Mesodermal cell (in vitro differentiated cells): Measurements from ENCODE around the gene CIPC.

Source experiments
- H3K27ac ChIP-seq: 2 replicates; pipeline ENCODE4 v1.7.0; 2013; ENCODE audit warnings: mild to moderate bottlenecking, low read depth, low read length, moderate library complexity; ENCODE audit not compliant: severe bottlenecking
- H3K36me3 ChIP-seq: 2 replicates; pipeline ENCODE4 v1.7.1; 2013; ENCODE audit warnings: mild to moderate bottlenecking, low read length, moderate library complexity; ENCODE audit not compliant: control insufficient read depth, insufficient read depth
- H3K4me1 ChIP-seq: one replicate; pipeline ENCODE4 v1.7.1; 2013; ENCODE audit warnings: mild to moderate bottlenecking, low read length; ENCODE audit not compliant: insufficient read depth, control insufficient read depth, poor library complexity, severe bottlenecking
- H3K4me3 ChIP-seq: 2 replicates; pipeline ENCODE4 v1.7.0; 2013; ENCODE audit warnings: low read length, control low read depth, mild to moderate bottlenecking; ENCODE audit not compliant: insufficient read depth, poor library complexity, severe bottlenecking; ENCODE audit errors: extremely low read depth
- H3K9me3 ChIP-seq: 2 replicates; pipeline ENCODE4 v1.7.1; 2013; ENCODE audit warnings: mild to moderate bottlenecking, low read length, moderate library complexity; ENCODE audit not compliant: control insufficient read depth
- WGBS, 2 experiments: methylation state at CpG; one replicate each; pipeline ENCODE4 v1.1.5; 2013; ENCODE audit warnings: missing lambda C conversion rate in 2 of 2; ENCODE audit not compliant: insufficient coverage in 2 of 2; 5-methylcytosine and 5-hydroxymethylcytosine counted together

The CIPC gene

DNA sequence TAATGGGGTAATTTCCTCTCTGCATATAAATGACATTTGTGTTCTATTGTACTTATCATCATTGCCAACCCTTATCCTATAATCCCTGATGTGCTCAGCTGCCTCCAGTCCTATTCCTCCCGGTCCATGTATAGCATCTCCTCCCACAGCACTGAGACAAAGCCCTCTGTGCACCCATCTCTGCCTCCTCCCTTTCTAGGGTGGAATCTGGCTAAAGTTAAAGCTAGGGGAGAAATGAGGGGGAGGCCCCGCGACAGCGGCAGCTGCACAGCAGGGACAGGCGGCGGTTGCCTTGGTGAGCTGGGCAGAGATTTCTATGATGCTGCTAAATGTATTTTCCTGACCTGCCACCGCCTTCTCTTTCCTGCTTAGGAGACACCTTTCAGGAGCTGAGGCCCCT lies 56.4 kb downstream of the CIPC start:
- Histone ChIP-seq H3K27ac (no peak overlapping the region), H3K9me3 (no peaks in the 10 kb centered on the region)
- WGBS, 2 experiments, result 80 to 90% methylated on average over 1 to 2 of the region's 7 CpGs

DNA sequence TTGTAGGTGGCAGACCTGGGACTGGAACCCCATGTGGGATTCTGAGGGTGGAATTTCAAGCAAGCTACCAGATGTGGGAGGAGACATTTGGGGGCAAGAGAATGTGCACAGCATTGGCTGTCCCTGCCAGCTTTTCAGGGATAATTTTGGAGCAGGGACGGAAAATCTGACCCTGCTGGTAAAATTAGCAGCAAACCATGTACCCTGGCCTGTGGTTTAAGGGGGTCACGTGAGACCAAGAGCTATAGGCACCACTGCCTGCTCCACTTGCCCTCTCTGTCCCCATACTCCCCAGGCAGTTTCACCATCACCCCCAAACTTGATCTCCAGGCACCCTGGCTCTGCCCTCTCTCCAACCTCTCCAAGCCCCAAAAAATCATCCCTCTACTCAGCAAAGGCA lies 57.0 kb downstream of the CIPC start:
- no peaks in the 10 kb centered on the region for H3K36me3 ChIP-seq
- H3K9me3 ChIP-seq, result no peaks in the 10 kb centered on the region
- no peak overlapping the region for H3K27ac ChIP-seq
- H3K4me3 ChIP-seq, result no peak overlapping the region
- peaks cover 5% of the 10 kb centered on the region for H3K4me1 ChIP-seq
- WGBS, 2 experiments, result 75 to 88% methylated on average over 2 of the region's 2 CpGs

More for the DNA sequence above, 56.4 kb downstream of the CIPC start:
- Histone ChIP-seq H3K4me3 (no peak overlapping the region), H3K4me1 (peaks cover 5% of the 10 kb centered on the region), H3K36me3 (no peaks in the 10 kb centered on the region)

DNA sequence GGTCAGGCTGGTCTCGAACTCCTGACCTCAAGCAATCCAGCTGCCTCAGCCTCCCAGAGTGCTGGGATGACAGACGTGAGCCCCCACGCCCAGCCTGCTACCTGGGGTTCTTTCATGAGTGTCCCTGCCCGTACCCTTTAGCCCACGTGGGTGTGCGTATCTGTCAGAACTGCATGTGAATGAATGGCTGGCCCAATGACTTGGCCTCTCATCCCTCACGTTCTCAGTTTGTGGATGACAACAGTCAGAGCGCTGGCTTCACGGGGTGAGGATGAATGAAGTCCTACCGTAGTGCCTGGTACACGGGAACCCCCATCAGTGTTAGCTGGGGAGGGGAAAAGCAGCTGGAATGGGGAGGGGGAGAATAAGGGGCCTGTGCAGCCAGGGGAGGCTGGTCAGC lies 59.7 kb downstream of the CIPC start:
- Histone ChIP-seq H3K4me1 (peaks cover 5% of the 10 kb centered on the region), H3K4me3 (no peak overlapping the region), H3K9me3 (no peaks in the 10 kb centered on the region), H3K27ac (no peak overlapping the region), H3K36me3 (no peaks in the 10 kb centered on the region)
- 56 to 73% methylated on average over 8 to 11 of the region's 11 CpGs for WGBS, 2 experiments

DNA sequence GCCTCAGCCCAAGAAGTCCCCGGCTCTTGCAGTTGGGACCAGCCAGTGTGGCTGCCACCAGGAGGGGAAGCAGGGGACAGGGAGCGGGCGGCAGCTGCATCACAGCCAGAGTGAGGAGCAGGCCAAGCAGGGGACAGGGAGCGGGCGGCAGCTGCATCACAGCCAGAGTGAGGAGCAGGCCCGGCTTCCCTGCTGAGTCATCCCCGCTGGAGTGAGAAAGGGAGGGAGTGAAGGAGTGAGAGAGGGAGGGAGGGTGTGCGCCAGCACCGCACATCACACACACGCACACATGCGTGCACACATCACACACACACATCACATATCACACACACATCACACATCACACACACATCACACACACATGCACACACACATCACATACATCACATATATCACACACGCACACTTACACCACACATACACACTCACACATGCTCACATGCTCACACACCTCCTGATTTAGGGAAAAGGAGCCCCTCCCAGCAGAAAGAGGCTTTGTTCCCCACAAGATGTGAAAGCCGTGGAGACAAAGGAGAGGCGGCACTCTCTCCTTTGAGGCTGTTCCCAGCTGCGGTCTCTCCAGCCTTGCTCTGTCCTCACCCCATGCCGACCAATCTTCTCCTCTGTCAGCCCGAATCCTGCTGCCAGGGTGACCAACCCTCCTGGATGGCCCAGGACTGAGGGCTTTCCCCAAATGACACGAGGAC lies 60.3 kb downstream of the CIPC start:
- H3K27ac ChIP-seq, result no peak overlapping the region
- H3K9me3 ChIP-seq, result no peaks in the 10 kb centered on the region
- H3K4me1 ChIP-seq, result peaks cover 5% of the 10 kb centered on the region
- no peaks in the 10 kb centered on the region for H3K36me3 ChIP-seq
- H3K4me3 ChIP-seq, result no peak overlapping the region
- 17 to 30% methylated on average over 10 to 14 of the region's 18 CpGs for WGBS, 2 experiments

DNA sequence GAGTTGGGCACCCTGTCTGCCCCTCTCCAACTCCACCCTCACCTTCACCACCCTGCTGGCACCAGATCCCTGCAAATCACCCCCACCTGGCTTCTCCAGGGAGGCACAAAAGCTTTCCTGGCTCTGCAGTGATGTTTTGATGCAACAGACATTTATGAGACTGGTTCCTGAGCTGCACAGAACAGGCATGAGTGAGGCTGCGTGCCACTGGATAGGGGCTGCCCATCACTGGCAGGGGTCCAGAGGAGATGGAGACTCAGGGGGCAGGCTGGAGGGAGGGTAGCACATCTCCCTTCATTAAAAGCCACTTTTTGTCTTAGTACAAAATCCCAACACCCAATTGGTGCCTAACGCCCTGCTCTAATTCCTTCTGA lies 60.8 kb downstream of the CIPC start:
- H3K4me1 ChIP-seq, result peaks cover 5% of the 10 kb centered on the region
- no peak overlapping the region for H3K27ac ChIP-seq
- no peaks in the 10 kb centered on the region for H3K36me3 ChIP-seq
- no peaks in the 10 kb centered on the region for H3K9me3 ChIP-seq
- H3K4me3 ChIP-seq, result no peak overlapping the region
- WGBS, 2 experiments, result 73 to 90% methylated on average over 1 to 2 of the region's 2 CpGs

DNA sequence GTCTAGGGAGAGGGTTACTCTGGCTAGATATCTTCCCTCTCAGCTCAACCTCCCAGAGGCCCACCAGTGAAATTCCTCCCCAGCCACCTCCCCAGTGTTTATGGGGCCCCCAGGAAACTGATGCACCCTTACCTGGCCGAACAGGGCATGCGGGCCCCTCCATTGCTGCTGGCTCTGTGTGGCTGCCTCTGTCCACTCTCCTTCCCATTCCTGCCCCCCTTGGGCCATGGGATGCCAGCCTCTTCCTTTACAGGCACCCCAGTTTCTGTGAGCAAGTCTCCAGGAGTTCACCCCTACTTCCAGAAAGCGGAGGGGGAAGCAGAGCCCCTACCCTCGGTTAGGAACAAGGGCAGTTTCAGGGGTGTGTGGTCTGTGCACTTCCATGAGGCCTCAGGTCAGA lies 63.0 kb downstream of the CIPC start:
- peaks cover 5% of the 10 kb centered on the region for H3K4me1 ChIP-seq
- H3K36me3 ChIP-seq, result no peaks in the 10 kb centered on the region
- no peaks in the 10 kb centered on the region for H3K9me3 ChIP-seq
- no peak overlapping the region for H3K27ac ChIP-seq
- no peak overlapping the region for H3K4me3 ChIP-seq
- WGBS, 2 experiments, result 97 to 98% methylated on average over 4 of the region's 4 CpGs
